Activated CD4-positive, alpha-beta T cell treated with anti-CD3 and anti-CD28 coated beads, Interleukin-2, amount 50 U/mL, for 48 hours (primary cell): ENCODE data around the gene C2orf80.
"Not testable (repeated sequence)": the region's sequence is repeated elsewhere in the genome, so short reads cannot be mapped to it uniquely, and the experiment has no call there.

Source experiments
- DNase-seq, 2 experiments: peaks; one replicate each; pipeline ENCODE4 v3.0.0-alpha.2; 2020

The C2orf80 gene

GRCh38 chr2:208175840-208176153, 14.0 kb downstream of the C2orf80 start:
- DNase-seq, result no peak

GRCh38 chr2:208175069-208175839, 14.6 kb downstream of the C2orf80 start:
- DNase-seq, result peak; percentile 60 to 71

DNA sequence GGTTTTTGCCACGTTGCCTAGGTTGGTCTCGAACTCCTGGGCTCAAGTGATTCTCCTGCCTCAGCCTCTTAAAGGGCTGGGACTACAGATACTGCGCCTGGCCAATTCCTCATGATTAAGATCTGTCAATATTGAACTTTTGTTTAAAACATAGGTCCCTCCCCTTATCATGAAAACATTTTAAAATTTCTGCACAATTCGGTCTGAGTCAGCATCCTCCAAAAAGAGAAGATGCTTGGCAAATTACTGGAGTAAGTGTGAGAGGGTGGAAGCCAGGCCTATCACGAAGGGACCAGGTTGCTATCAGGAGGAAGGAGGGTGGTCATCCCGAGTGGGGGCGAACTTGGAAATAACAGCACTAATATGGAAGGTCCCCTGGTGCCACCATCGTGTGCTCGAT, 15.7 kb downstream of the C2orf80 start:
- DNase-seq, result no peak

DNA sequence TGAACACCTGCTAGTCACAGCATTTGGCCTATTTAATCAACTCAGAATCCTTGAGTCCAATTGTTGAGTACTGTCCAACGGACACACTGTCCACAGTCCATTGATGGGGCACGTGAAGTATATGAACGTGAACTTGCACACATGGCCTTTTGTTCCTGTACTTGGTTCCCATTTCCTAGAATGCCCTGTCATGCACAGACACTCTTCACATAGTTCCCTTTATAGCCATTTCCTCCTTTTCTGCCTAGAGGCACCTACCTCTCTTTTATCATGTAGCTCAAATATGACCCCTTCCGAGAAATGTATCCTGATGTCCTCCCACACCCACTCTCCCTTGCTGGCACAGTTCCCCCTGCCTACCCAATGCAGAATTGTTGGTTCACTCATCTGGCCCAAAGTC, 17.7 kb downstream of the C2orf80 start:
- DNase-seq, result no peak

DNA sequence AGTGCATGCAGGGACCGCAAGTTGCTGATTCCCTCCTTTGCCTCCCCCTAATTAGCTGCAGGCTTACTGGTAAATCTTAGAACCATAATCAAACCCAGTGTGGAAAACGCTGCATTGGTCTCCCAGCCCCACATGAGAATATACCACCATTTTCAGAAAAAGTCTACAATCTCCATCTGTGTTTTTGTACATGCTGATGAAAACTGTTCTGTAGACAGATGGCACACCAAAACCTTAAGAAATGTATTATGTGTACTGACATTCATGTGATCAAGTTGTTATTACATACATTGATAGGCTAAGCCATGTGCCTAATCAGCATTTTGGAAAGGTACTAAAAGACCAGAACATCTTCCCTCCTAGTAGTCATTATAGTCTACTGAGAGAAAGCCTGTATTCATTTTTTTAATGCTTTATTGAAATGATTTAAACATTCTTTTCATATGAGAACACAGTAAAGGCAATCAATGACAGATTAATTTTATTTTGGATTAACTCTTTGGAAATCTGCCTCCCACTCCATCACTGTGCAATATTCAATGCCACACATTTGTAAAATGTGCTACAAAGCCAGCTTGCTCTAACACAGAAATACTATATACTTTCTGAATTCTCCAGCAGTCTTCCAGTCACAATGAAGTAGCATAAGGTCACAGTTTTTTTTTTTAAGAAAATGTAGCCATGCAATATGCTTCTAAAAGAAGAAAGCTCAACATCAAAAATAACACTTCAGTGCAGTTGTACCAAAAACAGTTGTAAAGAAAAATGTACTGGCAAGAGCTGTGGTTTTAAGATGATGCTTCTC, 24.7 kb downstream of the C2orf80 start:
- no peak for DNase-seq

GRCh38 chr2:208163489-208163888, 26.3 kb downstream of the C2orf80 start, which contains the start of gene CRYGA:
CRYGA (minus strand) TSS chr2:208163589; CDS start chr2:208163556, 33 bp downstream.
- DNase-seq, result no peak

DNA sequence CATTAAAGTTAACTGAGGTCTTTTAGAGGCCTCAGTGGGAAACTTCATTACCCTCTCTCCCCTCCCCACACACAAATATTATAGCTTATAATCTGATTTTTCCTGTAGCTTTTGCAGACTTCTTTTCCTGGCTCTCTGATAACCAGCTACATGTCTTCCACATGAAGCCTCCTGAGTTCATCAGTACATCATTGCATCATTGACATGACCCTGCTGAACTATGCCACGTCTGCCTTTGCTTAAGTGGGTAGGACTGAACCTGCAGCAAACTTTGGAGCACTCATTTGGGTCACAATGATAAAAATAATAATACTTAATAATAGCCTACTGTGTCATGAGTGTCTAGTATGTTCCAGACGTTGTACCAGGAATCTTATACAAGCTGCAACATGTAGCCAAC, 33.4 kb downstream of the C2orf80 start:
- DNase-seq, result no peak

DNA sequence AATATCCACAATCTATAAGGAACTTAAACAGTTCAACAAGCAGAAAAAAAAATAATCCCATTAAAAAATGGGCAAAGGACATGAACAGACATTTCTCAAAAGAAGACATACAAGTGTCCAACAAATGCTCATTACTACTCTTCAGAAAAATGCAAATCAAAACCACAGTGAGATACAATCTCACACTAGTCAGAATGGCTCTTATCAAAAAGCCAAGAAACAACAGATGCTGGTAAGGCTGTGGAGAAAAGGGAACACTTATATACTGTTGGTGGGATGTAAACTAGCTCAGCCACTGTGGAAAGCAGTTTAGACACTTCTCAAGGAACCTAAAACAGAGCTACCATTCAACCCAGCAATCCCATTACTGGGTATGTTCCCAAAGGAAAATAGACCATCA, 36.7 kb downstream of the C2orf80 start:
- DNase-seq, result no peak

DNA sequence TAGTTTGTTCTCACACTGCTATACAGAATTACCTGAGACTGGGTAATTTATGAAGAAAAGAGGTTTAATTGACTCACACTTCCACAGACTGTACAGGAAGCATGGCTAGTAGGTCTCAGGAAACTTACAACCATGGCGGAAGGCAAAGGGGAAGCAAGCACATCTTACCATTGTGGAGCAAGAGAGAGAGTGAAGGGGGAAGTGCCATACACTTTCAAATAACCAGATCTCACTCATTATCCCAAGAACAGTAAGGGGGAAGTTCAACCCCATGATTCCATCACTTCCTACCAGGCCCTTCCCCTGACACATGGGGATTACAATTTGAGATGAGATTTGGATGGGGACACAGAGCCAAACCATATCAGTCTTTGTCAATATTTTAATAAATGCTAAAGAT, 38.9 kb downstream of the C2orf80 start:
- no peak for DNase-seq

- no peak for DNase-seq
These were observed 39.7 kb downstream of the C2orf80 start for GRCh38 chr2:208150094-208150493.

- DNase-seq, result no peak
These were observed 41.0 kb downstream of the C2orf80 start for GRCh38 chr2:208148803-208149202.

- DNase-seq, result no peak
These were observed 42.1 kb downstream of the C2orf80 start for GRCh38 chr2:208147759-208148158.

DNA sequence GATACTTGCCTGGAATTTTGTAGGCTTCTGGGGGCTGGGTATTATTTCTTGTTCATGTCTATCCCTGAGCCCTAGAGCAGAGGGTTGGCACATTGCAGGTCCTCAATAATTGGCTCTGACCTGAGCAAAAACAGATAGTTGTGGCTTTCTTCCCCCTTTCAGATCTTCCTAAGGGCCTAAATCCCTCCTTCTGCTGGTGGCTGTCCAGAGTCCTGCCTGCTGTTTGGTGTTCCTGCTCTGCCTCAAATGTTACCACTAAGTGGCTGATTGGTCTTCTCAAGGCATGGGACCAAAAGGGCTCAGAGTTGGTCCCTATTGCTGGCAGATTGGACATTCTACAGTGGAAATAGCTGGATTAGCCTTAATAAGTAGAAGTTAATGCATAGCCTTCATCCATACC, 42.8 kb downstream of the C2orf80 start:
- DNase-seq, result no peak

DNA sequence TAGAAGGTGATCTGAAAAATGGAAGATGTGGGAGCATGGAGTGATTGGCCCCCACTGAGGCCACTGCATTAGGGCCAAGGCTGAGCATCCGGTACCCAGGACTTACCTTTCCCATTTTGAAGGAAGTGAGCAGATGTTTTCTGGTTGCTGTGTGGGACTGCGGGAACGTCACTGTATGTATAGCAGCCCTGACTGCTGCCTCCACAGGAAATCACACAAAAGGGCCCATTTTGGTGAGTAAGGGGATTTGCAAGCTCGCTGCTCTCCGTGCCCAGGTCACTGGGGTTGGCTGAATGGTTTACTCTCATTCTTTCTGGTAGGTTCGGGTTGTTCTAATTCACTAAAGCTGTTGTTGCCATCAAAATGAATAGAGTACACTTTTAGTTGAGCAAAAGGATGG, 43.8 kb downstream of the C2orf80 start, which contains the start of gene CRYGB:
Gene CRYGB (minus strand): TSS at position 153 of the 400 bp plus-strand sequence. CDS start 38 bp downstream, at position 115.
- no peak for DNase-seq

- no peak for DNase-seq
These were observed 46.7 kb downstream of the C2orf80 start for GRCh38 chr2:208142925-208143799.

- DNase-seq, result no peak
These were observed 47.4 kb downstream of the C2orf80 start for GRCh38 chr2:208142240-208142924.

DNA sequence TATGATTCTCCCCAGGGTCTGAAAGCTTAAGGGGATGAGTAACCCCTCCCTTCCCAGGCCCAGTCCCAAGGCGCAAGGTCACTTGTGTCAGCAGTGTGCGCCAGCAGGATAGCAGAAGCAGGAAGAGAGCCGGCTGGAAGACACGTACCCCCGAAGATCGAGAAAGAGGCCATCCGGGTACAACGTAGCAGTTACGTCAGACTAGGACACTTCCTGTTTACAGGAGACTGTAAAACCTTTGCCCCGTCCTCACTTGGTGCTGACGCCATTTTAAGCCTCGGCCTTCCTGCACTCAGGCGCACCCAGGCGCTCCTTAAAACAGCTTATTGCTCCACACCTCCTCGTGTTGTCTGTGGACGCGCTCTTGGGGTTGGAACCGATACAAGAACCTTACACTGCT, 50.4 kb downstream of the C2orf80 start:
- no peak for DNase-seq

- DNase-seq, result not testable (repeated sequence)
These were observed 51.5 kb downstream of the C2orf80 start for GRCh38 chr2:208138334-208138733.

GRCh38 chr2:208136716-208137094, 53.1 kb downstream of the C2orf80 start:
- no peak for DNase-seq

GRCh38 chr2:208135794-208136715, 53.8 kb downstream of the C2orf80 start:
- no peak for DNase-seq

GRCh38 chr2:208134928-208135586, 54.8 kb downstream of the C2orf80 start:
- DNase-seq, result no peak
